Measurements from ENCODE around the gene MYO1D. TPM values are rescaled to one million over a fixed set of nuclear protein-coding genes. Genes with fewer than 3 reads are reported as not detected.

MYO1D gene
- total RNA-seq, 1 experiment from 2014 or later: 206 TPM

DNA sequence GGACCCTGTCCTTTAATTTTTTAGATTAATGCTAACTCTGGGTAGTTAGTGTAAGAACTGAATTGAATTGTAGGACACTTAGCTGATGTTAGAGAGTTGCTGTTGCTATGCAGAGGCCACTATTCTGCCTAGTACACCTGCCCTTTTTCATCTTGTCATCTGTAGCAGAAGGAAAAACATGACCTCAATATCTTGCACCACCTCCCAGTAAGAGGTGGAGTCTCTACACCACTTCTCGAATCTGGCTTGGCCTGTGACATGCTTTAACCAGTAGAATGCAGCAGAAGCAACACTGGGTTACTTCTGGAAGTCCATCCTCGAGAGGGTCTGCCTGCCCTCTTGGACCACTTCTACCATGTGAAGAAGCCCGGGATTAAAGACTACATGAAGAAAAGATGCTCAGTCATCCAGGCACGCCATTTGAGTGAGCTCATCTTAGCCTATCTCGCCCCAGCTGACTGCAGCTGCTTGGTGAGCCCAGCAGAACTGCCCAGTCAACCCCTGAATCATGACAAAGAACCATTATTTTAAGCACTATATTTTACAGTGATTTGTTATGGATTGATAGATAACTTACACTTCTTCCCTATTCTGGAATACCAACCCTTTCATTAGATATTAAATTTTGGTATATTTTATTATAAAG is 153.5 kb downstream of the MYO1D start:
- no peaks in the 10 kb centered on the region for H3K27me3 ChIP-seq (replicated peaks; ENCODE audit: control insufficient read depth, insufficient read depth, low read length)
- TF ChIP-seq, protein P1, sequence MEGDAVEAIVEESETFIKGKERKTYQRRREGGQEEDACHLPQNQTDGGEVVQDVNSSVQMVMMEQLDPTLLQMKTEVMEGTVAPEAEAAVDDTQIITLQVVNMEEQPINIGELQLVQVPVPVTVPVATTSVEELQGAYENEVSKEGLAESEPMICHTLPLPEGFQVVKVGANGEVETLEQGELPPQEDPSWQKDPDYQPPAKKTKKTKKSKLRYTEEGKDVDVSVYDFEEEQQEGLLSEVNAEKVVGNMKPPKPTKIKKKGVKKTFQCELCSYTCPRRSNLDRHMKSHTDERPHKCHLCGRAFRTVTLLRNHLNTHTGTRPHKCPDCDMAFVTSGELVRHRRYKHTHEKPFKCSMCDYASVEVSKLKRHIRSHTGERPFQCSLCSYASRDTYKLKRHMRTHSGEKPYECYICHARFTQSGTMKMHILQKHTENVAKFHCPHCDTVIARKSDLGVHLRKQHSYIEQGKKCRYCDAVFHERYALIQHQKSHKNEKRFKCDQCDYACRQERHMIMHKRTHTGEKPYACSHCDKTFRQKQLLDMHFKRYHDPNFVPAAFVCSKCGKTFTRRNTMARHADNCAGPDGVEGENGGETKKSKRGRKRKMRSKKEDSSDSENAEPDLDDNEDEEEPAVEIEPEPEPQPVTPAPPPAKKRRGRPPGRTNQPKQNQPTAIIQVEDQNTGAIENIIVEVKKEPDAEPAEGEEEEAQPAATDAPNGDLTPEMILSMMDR (IDR thresholded peaks at IDR 0.05; ENCODE audit: insufficient read depth in 1 of 2, low read depth in 1 of 2, low read length in 1 of 2, severe bottlenecking in 1 of 2, unreplicated experiment in 1 of 2): no peak
- no peak overlapping the region for H3K4me3 ChIP-seq (ENCODE audit: low read depth, low read length)
- Mint-ChIP-seq H3K27ac (ENCODE audit: unreplicated experiment) (no peak overlapping the region), H3K9me3 (ENCODE audit: unreplicated experiment) (peaks cover 16% of the 10 kb centered on the region), H3K4me3 (ENCODE audit: unreplicated experiment) (no peak overlapping the region), H3K36me3 (ENCODE audit: insufficient read depth, unreplicated experiment) (peaks cover 79% of the 10 kb centered on the region), H3K4me1 (ENCODE audit: low read depth, unreplicated experiment) (peaks cover 10% of the 10 kb centered on the region), H3K27me3 (ENCODE audit: insufficient read depth, unreplicated experiment) (no peaks in the 10 kb centered on the region)
- H3K4me1 ChIP-seq: no peaks in the 10 kb centered on the region
- ChIA-PET CTCF (no interaction called here), POLR2A (no interaction called here)
- intact Hi-C loops (cut with micrococcal nuclease; ENCODE audit: unreplicated experiment): no loop called here
- no peak for DNase-seq
- no peaks in the 10 kb centered on the region; the same call in none of the 2 replicates for H3K36me3 ChIP-seq (ENCODE audit: control insufficient read depth, insufficient read depth, low read length)
- no TSS peak for BruUV-seq (replicated peaks)
- peaks cover 4% of the 10 kb centered on the region for H3K9me3 ChIP-seq

DNA sequence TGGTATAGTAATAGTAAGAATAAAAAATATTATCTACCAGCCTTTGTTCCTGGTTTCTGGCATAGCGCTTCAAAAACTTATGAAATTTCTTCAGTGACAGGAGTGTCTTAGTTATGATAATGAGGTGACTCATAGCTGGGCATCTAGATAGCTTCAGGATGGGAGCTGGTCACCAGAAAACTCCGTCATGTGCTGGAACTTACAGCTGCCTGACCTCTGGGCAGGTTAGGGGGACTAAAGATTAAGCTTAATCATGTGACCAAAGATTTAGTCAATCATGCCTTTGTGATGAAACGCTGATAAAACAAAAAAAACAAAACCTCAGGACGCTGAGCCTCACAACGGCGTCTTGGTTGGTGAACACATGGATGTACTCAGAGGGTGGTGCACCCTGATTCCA is 154.2 kb downstream of the MYO1D start:
- Histone ChIP-seq H3K9me3 (peaks cover 4% of the 10 kb centered on the region), H3K36me3 (ENCODE audit: control insufficient read depth, insufficient read depth, low read length) (no peaks in the 10 kb centered on the region; the same call in none of the 2 replicates), H3K4me1 (no peaks in the 10 kb centered on the region), H3K4me3 (ENCODE audit: low read depth, low read length) (no peak overlapping the region), H3K27me3 (replicated peaks; ENCODE audit: control insufficient read depth, insufficient read depth, low read length) (no peaks in the 10 kb centered on the region)
- no peak overlapping the region for H3K27ac Mint-ChIP-seq (ENCODE audit: unreplicated experiment)
- POLR2A ChIA-PET: no interaction called here
- no peak overlapping the region for H3K4me3 Mint-ChIP-seq (ENCODE audit: unreplicated experiment)
- BruUV-seq (replicated peaks): no TSS peak
- intact Hi-C loops (cut with micrococcal nuclease; ENCODE audit: unreplicated experiment): no loop called here
- H3K9me3 Mint-ChIP-seq (ENCODE audit: unreplicated experiment): peaks cover 16% of the 10 kb centered on the region
- peaks cover 78% of the 10 kb centered on the region for H3K36me3 Mint-ChIP-seq (ENCODE audit: insufficient read depth, unreplicated experiment)
- DNase-seq: no peak
- TF ChIP-seq, protein P1 (IDR thresholded peaks at IDR 0.05; ENCODE audit: insufficient read depth in 1 of 2, low read depth in 1 of 2, low read length in 1 of 2, severe bottlenecking in 1 of 2, unreplicated experiment in 1 of 2): no peak
- H3K27me3 Mint-ChIP-seq (ENCODE audit: insufficient read depth, unreplicated experiment): no peaks in the 10 kb centered on the region
- CTCF ChIA-PET: no interaction called here
- peaks cover 10% of the 10 kb centered on the region for H3K4me1 Mint-ChIP-seq (ENCODE audit: low read depth, unreplicated experiment)

DNA sequence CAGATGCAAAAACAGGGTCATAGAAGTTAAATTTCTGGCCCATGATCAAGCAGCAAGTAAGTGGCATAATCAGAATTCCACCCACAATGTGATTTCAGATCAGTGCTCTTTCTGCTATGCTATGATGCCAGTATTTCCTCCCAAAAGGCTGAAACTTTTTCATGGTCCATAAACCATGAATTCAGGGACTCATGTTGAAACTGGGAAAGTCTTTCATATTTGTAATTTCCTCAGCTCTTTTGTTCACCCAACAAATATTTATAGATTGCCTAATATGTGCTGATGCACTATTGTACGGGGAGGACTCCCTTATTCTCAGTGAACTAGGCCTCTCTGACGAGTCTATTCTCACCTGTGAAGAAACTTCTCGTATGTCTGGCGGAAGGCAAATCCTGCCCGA is 156.3 kb downstream of the MYO1D start:
- TF ChIP-seq, protein P1 (IDR thresholded peaks at IDR 0.05; ENCODE audit: insufficient read depth in 1 of 2, low read depth in 1 of 2, low read length in 1 of 2, severe bottlenecking in 1 of 2, unreplicated experiment in 1 of 2): no peak
- H3K4me1 ChIP-seq: no peaks in the 10 kb centered on the region
- Mint-ChIP-seq H3K27me3 (ENCODE audit: insufficient read depth, unreplicated experiment) (no peaks in the 10 kb centered on the region), H3K9me3 (ENCODE audit: unreplicated experiment) (peaks cover 12% of the 10 kb centered on the region), H3K4me1 (ENCODE audit: low read depth, unreplicated experiment) (peaks cover 10% of the 10 kb centered on the region), H3K27ac (ENCODE audit: unreplicated experiment) (no peak overlapping the region), H3K4me3 (ENCODE audit: unreplicated experiment) (no peak overlapping the region), H3K36me3 (ENCODE audit: insufficient read depth, unreplicated experiment) (peaks cover 78% of the 10 kb centered on the region)
- ChIA-PET POLR2A (no interaction called here), CTCF (no interaction called here)
- H3K27me3 ChIP-seq (replicated peaks; ENCODE audit: control insufficient read depth, insufficient read depth, low read length): no peaks in the 10 kb centered on the region
- peaks cover 3% of the 10 kb centered on the region; the same call in 1 of the 2 replicates for H3K9me3 ChIP-seq
- no peak for DNase-seq
- H3K36me3 ChIP-seq (ENCODE audit: control insufficient read depth, insufficient read depth, low read length): no peaks in the 10 kb centered on the region; the same call in none of the 2 replicates
- no peak overlapping the region for H3K4me3 ChIP-seq (ENCODE audit: low read depth, low read length)
- BruUV-seq (replicated peaks): no TSS peak
- intact Hi-C loops (cut with micrococcal nuclease; ENCODE audit: unreplicated experiment): no loop called here
